MCF 10A (cell line): Measurements from ENCODE around the gene MGST3. TPM values are rescaled to one million over a fixed set of nuclear protein-coding genes. Genes with fewer than 3 reads are reported as not detected.

Experiments used
- BruUV-seq: library from RNA; stranded (reverse); fragments of 400-500 nt; replicated peaks from 2 replicates; lab custom pipeline; 2021; lab: Mats Ljungman, UMichigan
- CTCF ChIA-PET: fragments of 300-600 bp; sonication (Branson Sonifier 250); formaldehyde crosslinking; extraction: SDS; loops from one replicate; lab custom pipeline; 2021; ENCODE audit warnings: antibody characterized with exemption, inconsistent platforms; lab: Yijun Ruan, JAX
- POLR2A ChIA-PET: fragments of 300-600, 350-650 bp; sonication (Branson Sonifier 250); formaldehyde crosslinking; extraction: SDS; loops from one replicate; lab custom pipeline; 2020; ENCODE audit warnings: antibody characterized with exemption, inconsistent platforms; lab: Yijun Ruan, JAX
- DNase-seq: peaks from one replicate; pipeline ENCODE4 v3.0.0-alpha.2; 2018; ENCODE audit not compliant: unreplicated experiment
- H3K27ac Mint-ChIP-seq: one replicate; pipeline ENCODE4 v1.8.0; 2022; ENCODE audit warnings: mild to moderate bottlenecking, low read depth, mixed read lengths; ENCODE audit not compliant: unreplicated experiment
- H3K27me3 Mint-ChIP-seq: one replicate; pipeline ENCODE4 v1.8.0; 2022; ENCODE audit warnings: mixed read lengths; ENCODE audit not compliant: insufficient read depth, unreplicated experiment
- H3K36me3 Mint-ChIP-seq: one replicate; pipeline ENCODE4 v1.8.0; 2022; ENCODE audit warnings: mild to moderate bottlenecking, moderate library complexity, mixed read lengths; ENCODE audit not compliant: insufficient read depth, unreplicated experiment
- H3K4me1 Mint-ChIP-seq: one replicate; pipeline ENCODE4 v1.8.0; 2022; ENCODE audit warnings: mixed read lengths; ENCODE audit not compliant: insufficient read depth, unreplicated experiment
- H3K4me3 Mint-ChIP-seq: one replicate; pipeline ENCODE4 v1.8.0; 2022; ENCODE audit warnings: mild to moderate bottlenecking, moderate library complexity, mixed read lengths; ENCODE audit not compliant: unreplicated experiment
- H3K9me3 Mint-ChIP-seq: one replicate; pipeline ENCODE4 v1.8.0; 2022; ENCODE audit warnings: mixed read lengths; ENCODE audit not compliant: unreplicated experiment
- intact Hi-C: fragments of 100-400 bp; cut with micrococcal nuclease; formaldehyde crosslinking; loops from 2 replicates; pipeline ENCODE4 v1.14.1; 2022
- total RNA-seq: library from RNA; stranded (reverse); gene quantifications from 2 replicates; pipeline ENCODE4 v1.2.3, GENCODE V29; 2022
- TF ChIP-seq, protein P1 (sequence below): fragments of 200-600 bp; IDR thresholded peaks from one replicate; pipeline ENCODE4 v1.8.0; 2022; ENCODE audit warnings: antibody characterized with exemption, mild to moderate bottlenecking; ENCODE audit not compliant: unreplicated experiment

The MGST3 gene
- total RNA-seq, 1 experiment from 2014 or later: 75.5 TPM

- no peak for DNase-seq
- TF ChIP-seq, protein P1, sequence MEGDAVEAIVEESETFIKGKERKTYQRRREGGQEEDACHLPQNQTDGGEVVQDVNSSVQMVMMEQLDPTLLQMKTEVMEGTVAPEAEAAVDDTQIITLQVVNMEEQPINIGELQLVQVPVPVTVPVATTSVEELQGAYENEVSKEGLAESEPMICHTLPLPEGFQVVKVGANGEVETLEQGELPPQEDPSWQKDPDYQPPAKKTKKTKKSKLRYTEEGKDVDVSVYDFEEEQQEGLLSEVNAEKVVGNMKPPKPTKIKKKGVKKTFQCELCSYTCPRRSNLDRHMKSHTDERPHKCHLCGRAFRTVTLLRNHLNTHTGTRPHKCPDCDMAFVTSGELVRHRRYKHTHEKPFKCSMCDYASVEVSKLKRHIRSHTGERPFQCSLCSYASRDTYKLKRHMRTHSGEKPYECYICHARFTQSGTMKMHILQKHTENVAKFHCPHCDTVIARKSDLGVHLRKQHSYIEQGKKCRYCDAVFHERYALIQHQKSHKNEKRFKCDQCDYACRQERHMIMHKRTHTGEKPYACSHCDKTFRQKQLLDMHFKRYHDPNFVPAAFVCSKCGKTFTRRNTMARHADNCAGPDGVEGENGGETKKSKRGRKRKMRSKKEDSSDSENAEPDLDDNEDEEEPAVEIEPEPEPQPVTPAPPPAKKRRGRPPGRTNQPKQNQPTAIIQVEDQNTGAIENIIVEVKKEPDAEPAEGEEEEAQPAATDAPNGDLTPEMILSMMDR: no peak
- intact Hi-C loops: no loop called here
- ChIA-PET CTCF (interaction anchor here (0.6 to 2.0 kb wide), 4 partner anchors 9 to 362 kb away, joined by 3 to 16 read pairs (median 4); no protein-coding TSS in a partner anchor), POLR2A (interaction anchor here (1.3 kb wide), 1 partner anchor 11 kb away, joined by 6 read pairs; the partner anchor contains the start of gene MGST3)
- H3K36me3 Mint-ChIP-seq: no peaks in the 10 kb centered on the region
- BruUV-seq: no TSS peak
- no peaks in the 10 kb centered on the region for H3K4me1 Mint-ChIP-seq
- peaks cover 31% of the 10 kb centered on the region for H3K27me3 Mint-ChIP-seq
- H3K9me3 Mint-ChIP-seq: no peaks in the 10 kb centered on the region
- no peak overlapping the region for H3K27ac Mint-ChIP-seq
- no peak overlapping the region for H3K4me3 Mint-ChIP-seq
Measured at GRCh38 chr1:165619647-165620151, 11.3 kb upstream of the MGST3 start.

DNA sequence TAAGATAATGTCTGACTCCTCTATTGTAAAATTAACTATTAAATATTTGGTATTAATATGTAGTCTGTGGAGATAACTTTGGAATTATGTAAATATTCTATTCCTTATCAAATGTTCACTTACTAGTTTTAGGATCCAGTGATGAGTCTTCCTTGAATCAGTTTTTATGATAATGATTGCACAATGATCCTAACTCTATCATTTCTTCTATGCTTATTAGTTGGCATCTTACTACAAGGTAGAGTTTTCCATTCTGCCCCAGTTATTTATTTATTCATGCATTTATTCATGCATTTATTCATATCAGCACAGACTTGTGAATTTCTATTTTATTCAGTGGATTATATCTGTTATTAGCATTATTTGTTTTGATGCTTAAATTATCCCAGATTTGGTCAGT is 7.4 kb upstream of the MGST3 start:
- H3K4me3 Mint-ChIP-seq: no peak overlapping the region
- intact Hi-C loops: no loop called here
- no TSS peak for BruUV-seq
- H3K9me3 Mint-ChIP-seq: no peaks in the 10 kb centered on the region
- peaks cover 7% of the 10 kb centered on the region for H3K27me3 Mint-ChIP-seq
- no peak overlapping the region for H3K27ac Mint-ChIP-seq
- CTCF ChIA-PET: interaction anchor here (0.5 to 1.8 kb wide), 4 partner anchors 19 to 230 kb away, joined by 3 to 21 read pairs (median 4); no protein-coding TSS in a partner anchor
- H3K4me1 Mint-ChIP-seq: no peaks in the 10 kb centered on the region
- TF ChIP-seq, protein P1: no peak
- POLR2A ChIA-PET: interaction anchor here (1.7 kb wide), 1 partner anchor 8 kb away, joined by 5 read pairs; the partner anchor contains the start of gene MGST3
- no peak for DNase-seq
- no peaks in the 10 kb centered on the region for H3K36me3 Mint-ChIP-seq

DNA sequence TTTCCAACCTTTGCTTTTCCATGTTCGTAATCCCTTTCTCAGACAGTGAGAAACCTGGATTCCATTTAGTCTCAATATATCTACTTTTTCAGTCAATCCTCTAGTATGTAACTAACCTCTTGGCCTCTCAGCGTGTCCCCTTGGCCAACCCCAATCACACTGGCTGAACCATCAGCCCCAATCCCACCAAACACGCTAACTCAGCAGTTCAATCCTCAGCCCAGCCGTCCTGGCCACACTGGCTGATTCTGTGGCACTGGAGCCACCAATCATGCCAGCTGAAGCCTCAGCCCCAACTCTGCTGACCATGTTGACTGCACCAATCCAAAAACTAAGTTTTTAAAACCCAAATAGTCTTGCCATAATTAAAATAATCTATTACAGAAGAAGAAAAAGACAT is 6.6 kb upstream of the MGST3 start:
- intact Hi-C loops: no loop called here
- no peak for DNase-seq
- POLR2A ChIA-PET: no interaction called here
- TF ChIP-seq, protein P1: no peak
- no peak overlapping the region for H3K4me3 Mint-ChIP-seq
- no peak overlapping the region for H3K27ac Mint-ChIP-seq
- no TSS peak for BruUV-seq
- no peaks in the 10 kb centered on the region for H3K4me1 Mint-ChIP-seq
- no peaks in the 10 kb centered on the region for H3K36me3 Mint-ChIP-seq
- H3K27me3 Mint-ChIP-seq: peaks cover 6% of the 10 kb centered on the region
- no peaks in the 10 kb centered on the region for H3K9me3 Mint-ChIP-seq
- CTCF ChIA-PET: interaction anchor here (0.8 kb wide), 1 partner anchor 23 kb away, joined by 6 read pairs; no protein-coding TSS in a partner anchor

DNA sequence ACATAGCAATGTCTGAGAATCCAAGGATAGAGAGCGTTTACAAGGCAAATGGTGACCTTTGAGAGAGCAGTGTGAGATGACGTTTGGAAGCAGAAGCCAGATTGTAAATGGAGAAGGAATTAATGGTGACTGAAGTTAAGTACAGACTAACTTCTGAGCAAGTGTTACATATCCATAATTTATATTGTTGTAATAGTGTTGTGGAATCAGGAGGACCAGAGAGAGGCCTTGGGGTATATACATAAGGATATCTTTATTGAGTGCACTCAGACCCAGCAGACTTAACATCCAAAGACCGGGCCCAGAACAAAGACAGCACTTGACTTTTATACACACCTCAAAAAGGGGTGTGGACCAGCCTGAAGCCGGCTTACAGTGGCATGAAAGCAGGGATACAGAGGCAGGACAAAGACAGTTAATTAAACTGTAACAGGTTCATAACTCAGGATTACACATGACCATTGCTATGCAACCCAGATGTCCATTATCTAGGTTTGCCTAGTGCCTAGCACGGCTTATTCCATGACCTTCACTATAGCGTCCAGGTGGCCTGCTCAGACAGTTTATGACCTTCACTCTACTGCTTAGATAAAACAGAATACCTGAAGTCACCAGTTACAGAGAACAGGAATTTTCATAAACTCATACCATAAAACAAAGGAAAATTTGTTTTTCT is 2.7 kb upstream of the MGST3 start:
- POLR2A ChIA-PET: no interaction called here

More for the DNA sequence above, 2.7 kb upstream of the MGST3 start:
- CTCF ChIA-PET: no interaction called here
- BruUV-seq: no TSS peak
- Mint-ChIP-seq H3K36me3 (no peaks in the 10 kb centered on the region), H3K27ac (no peak overlapping the region), H3K27me3 (no peaks in the 10 kb centered on the region), H3K9me3 (no peaks in the 10 kb centered on the region), H3K4me3 (no peak overlapping the region), H3K4me1 (peaks cover 7% of the 10 kb centered on the region)
- DNase-seq: no peak
- intact Hi-C loops: no loop called here
- TF ChIP-seq, protein P1: no peak
